Fibroblast of mammary gland (primary cell): Measurements from ENCODE around the gene RAB26.
A peak's percentile ranks its signal among the peaks of the same experiment; 100 is the strongest.

Source experiments
- DNase-seq: peaks from one replicate; pipeline ENCODE4 v3.0.0-alpha.2; 2010; ENCODE audit warnings: low read depth
- H3K4me3 ChIP-seq: 2 replicates; pipeline ENCODE4 v1.5.1; 2011; ENCODE audit warnings: low read depth, mild to moderate bottlenecking, low read length, moderate library complexity; ENCODE audit not compliant: control insufficient read depth
- TF ChIP-seq, protein P1 (sequence below): conservative IDR thresholded peaks from 2 replicates; pipeline ENCODE4 v1.5.1; 2011; ENCODE audit warnings: low read depth, low read length, inconsistent platforms; ENCODE audit not compliant: control insufficient read depth, insufficient read depth

The RAB26 gene

DNA sequence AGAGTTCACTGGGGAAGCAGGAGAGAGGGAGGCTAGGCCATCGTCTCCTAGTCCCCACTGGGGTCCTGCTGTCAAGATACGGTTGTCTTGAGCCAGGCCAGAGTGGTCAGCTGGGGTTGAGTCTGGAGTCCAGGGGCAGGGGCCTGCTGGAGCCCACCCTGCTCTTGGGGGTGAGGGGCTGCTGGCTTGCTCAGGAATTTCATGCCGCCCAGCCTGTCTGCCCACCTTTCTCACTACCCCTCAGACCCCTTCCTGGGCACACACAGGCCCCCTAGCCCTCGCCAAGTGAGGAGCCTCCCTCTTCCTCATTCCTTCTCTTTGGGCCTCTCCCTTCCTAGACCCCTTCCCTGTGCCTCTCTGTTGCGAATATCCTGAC lies 8.4 kb downstream of the RAB26 start:
- TF ChIP-seq, protein P1, sequence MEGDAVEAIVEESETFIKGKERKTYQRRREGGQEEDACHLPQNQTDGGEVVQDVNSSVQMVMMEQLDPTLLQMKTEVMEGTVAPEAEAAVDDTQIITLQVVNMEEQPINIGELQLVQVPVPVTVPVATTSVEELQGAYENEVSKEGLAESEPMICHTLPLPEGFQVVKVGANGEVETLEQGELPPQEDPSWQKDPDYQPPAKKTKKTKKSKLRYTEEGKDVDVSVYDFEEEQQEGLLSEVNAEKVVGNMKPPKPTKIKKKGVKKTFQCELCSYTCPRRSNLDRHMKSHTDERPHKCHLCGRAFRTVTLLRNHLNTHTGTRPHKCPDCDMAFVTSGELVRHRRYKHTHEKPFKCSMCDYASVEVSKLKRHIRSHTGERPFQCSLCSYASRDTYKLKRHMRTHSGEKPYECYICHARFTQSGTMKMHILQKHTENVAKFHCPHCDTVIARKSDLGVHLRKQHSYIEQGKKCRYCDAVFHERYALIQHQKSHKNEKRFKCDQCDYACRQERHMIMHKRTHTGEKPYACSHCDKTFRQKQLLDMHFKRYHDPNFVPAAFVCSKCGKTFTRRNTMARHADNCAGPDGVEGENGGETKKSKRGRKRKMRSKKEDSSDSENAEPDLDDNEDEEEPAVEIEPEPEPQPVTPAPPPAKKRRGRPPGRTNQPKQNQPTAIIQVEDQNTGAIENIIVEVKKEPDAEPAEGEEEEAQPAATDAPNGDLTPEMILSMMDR: no peak
- peak overlapping the region; percentile 90 for H3K4me3 ChIP-seq
- DNase-seq: no peak

DNA sequence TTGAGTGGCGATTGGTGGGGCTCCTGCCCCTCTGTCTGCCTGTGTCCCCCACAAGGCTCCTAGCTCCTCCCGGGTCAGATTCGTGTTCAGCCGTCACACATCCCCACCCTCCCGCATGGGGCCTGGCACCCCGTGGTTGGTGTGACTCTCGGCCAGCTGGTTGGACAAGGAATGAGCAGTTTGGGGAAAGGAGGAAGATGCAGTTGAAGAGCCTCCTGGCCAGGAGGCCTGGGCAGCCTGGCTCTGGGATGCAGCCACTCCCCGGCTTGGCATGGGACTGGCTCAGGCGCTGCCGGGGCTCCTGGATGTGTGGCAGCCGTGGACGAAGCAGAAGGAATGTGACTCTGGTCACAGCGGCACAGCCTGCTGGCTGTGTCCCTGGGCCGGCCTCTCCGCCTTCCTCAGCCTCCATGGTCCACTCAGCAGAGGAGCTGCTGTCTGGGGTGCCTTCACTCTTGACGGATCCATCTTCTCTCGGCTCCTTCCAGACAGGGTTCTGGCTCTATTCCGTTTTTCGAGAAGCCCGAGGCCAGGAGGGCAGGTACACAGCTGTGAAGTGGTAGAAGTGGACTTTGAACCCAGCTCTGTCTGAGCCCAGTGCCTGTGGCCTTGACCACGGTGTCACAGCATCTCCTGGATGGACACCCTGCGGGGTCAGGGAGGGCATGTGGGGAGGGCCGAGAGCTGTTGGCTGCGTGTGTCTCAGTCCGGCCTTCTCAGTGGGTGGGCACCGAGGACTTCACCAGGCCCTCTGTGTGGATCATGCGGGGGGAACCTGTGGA lies 9.2 kb downstream of the RAB26 start:
- peak overlapping the region; percentile 90 for H3K4me3 ChIP-seq
- peak; percentile 42 for DNase-seq
- TF ChIP-seq, protein P1: no peak

DNA sequence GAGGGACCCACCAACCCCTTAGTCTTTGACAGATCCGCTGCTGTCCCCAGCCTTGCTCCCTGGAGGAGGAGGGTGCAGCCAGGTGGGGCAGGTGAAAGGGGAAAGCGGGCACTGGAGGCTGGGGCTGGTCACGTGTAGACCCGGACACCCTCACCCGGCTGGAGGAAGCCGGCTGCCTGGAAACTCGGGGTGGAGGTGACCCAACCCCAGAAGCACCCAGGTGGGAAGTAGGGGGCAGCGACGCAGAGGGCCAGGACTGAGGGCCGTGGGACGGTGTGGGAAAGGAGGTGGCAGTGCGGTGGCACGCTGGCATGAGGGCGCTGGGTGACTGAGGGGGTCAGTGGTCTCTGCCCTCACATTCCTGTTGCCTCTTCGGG lies 9.8 kb downstream of the RAB26 start:
- DNase-seq: no peak
- TF ChIP-seq, protein P1: no peak
- no peak overlapping the region for H3K4me3 ChIP-seq

DNA sequence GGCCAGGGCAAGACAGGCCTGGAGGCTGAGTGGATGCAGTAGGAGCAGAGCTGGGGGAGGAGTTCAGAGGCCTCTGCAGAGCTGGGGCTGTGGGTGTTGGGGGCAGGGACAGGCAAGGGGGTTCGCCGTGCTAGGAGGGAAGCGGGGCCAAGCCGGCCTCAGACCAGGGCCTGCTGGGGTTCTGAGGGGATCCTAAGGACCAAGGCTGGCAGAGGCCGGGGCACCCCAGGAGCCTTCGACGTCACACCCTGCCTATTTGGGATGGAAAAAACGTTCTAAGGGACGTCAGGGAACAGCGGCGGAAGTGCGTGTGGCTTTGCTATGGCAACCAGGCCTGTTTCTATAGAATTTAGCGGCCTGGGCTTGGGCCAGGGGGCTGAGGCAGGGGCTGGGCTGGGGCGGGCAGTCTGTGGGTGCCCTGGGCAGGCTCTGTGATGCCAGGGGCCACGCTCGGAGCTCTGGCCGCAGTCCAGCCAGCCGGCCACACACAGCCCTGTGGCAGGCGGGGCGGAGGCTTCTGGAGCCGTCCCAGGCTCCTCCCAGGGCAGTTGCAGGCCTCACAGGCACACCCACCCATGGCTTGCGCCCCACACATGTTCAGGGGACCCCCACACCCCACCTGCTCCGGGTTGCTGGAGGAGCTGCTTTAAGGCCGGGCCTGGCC lies 10.9 kb downstream of the RAB26 start:
- H3K4me3 ChIP-seq: peak overlapping the region; percentile 2
- TF ChIP-seq, protein P1: no peak
- DNase-seq: peak; percentile 83

DNA sequence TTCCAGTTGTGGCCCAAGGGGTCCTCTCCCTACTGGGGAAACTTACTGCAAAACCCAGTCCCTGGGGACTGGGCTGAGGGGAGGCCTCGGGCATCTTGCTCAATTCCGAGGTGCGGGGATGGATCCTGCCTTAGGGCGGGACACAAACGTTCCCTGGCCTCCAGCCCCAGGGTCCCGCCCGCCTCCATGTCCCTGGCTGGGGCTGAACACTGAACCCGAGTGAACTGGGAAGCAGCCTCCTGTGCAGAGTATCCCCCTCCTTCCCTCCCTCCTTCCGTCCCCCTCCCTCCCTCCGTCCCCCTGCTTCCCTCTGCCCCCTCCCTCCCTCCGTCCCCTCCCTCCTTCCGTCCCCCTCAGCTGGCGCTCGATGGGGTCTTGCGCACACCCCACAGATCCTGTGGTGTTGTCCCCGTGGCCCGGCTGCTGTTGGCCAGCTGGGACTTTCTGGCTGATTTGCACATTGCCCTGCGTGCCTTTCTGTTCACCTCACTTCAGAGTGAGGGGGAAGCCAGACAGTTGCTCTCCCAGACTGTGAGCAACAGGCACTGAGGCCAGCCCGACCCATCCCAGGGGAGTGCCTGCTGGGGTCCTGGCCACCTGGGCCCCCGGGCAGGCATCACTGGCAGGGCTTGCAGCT lies 12.6 kb downstream of the RAB26 start:
- TF ChIP-seq, protein P1: no peak
- H3K4me3 ChIP-seq: no peak overlapping the region
- peak; percentile 81 for DNase-seq

DNA sequence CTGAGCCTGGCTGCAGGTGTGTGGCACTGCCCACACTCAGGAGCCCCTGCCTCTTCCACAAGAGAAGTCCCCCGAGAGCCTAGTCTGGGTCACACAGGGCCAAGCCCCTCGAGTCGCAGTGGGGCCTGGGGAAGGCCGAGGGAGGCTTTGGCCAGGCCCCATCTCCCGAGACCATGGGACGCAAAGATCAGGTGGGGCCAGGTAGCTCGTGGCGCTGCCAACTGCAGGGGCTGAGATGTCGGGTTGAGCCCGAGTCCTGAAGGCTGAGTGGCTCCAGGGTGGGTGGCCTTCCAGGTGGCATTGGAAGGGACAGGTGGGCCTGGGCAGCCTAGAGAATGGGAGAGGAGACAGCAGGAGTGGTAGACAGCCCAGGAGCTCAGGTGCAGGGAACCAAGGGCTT lies 13.5 kb downstream of the RAB26 start:
- H3K4me3 ChIP-seq: no peak overlapping the region
- TF ChIP-seq, protein P1: no peak
- DNase-seq: no peak
